Choroid plexus epithelial cell (primary cell): ENCODE measurements around the gene ASAP2.

Experiments used
- DNase-seq: peaks from one replicate; pipeline ENCODE4 v3.0.0-alpha.2; 2010; ENCODE audit warnings: low read depth
- H3K4me3 ChIP-seq: 2 replicates; pipeline ENCODE4 v1.5.1; 2011; ENCODE audit warnings: low read depth, mild to moderate bottlenecking, control low read depth, low read length, moderate library complexity
- CTCF ChIP-seq: conservative IDR thresholded peaks from 2 replicates; pipeline ENCODE4 v1.5.1; 2011; ENCODE audit warnings: low read depth, mild to moderate bottlenecking, control low read depth, inconsistent platforms, low read length, moderate library complexity

Gene ASAP2

GRCh38 chr2:9297156-9297555 lies 90.5 kb downstream of the ASAP2 start:
- no peak for TF ChIP-seq CTCF
- no peak overlapping the region for H3K4me3 ChIP-seq

GRCh38 chr2:9297807-9298206 lies 91.2 kb downstream of the ASAP2 start:
- H3K4me3 ChIP-seq: no peak overlapping the region
- no peak for TF ChIP-seq CTCF
- DNase-seq: no peak

More at GRCh38 chr2:9297156-9297555, 90.5 kb downstream of the ASAP2 start:
- no peak for DNase-seq

- no peak for TF ChIP-seq CTCF
Measured at GRCh38 chr2:9298583-9298982, 92.0 kb downstream of the ASAP2 start.

GRCh38 chr2:9299161-9300100 lies 92.8 kb downstream of the ASAP2 start:
- no peak for DNase-seq
- no peak overlapping the region for H3K4me3 ChIP-seq
- TF ChIP-seq CTCF: no peak

More at GRCh38 chr2:9298583-9298982, 92.0 kb downstream of the ASAP2 start:
- no peak overlapping the region for H3K4me3 ChIP-seq
- no peak for DNase-seq

GRCh38 chr2:9300214-9300613 lies 93.6 kb downstream of the ASAP2 start:
- no peak for TF ChIP-seq CTCF
- no peak overlapping the region for H3K4me3 ChIP-seq
- DNase-seq: no peak

GRCh38 chr2:9300829-9301453 lies 94.3 kb downstream of the ASAP2 start:
- DNase-seq: no peak
- no peak overlapping the region for H3K4me3 ChIP-seq
- no peak for TF ChIP-seq CTCF
